ENCODE results near the gene CDKN2AIP. TPM values are rescaled to one million over a fixed set of nuclear protein-coding genes. Genes with fewer than 3 reads are reported as not detected.
A peak's percentile ranks its signal among the peaks of the same experiment; 100 is the strongest.

CDKN2AIP gene
- total and polyA plus RNA-seq, 10 of the 15 experiments (the other 5 are each of a cell fraction or from before 2014, with no cell fraction given) = 6.0 to 22.7 (median 15.9) TPM

- TF ChIP-seq MLLT1 (IDR thresholded peaks at IDR 0.05) = no peak
- no peak for TF ChIP-seq CBX5 (IDR thresholded peaks at IDR 0.05; ENCODE audit: low read depth)
- peak; percentile 69; the same call in 1 of the 2 replicates for TF ChIP-seq YBX1 (IDR thresholded peaks at IDR 0.05)
- no peak for TF ChIP-seq ATF7 (IDR thresholded peaks at IDR 0.05; ENCODE audit: low read depth)
- TF ChIP-seq RUNX3 (IDR thresholded peaks at IDR 0.05; ENCODE audit: low read length) = no peak
Observed at GRCh38 chr4:183407635-183408464, 36.6 kb upstream of the CDKN2AIP start (continued).

- no peaks in the 10 kb centered on the region for H3K79me2 ChIP-seq (ENCODE audit: control insufficient read depth, insufficient read depth, low read length)
- CTCF ChIA-PET = no interaction called here
- H3K36me3 ChIP-seq (ENCODE audit: control insufficient read depth in 2 of 2, insufficient read depth in 2 of 2, low read length in 1 of 2) = no peaks in the 10 kb centered on the region
- ATAC-seq = no peak
- in situ Hi-C loops (cut with MboI) = loop anchor here (10.0 kb wide), 1 partner anchor 334 kb away; no protein-coding TSS in a partner anchor
- SMC1A ChIA-PET (ENCODE audit: uncharacterized antibody, unreplicated experiment) = interaction anchor here (0.6 kb wide), 1 partner anchor 758 kb away, joined by 3 read pairs; no protein-coding TSS in a partner anchor
- intact Hi-C loops (cut with micrococcal nuclease; ENCODE audit: unreplicated experiment) = loop anchor here (10.0 kb wide), 2 partner anchors 334 to 474 kb away; no protein-coding TSS in a partner anchor
- H3K27ac ChIP-seq (ENCODE audit: control insufficient read depth, insufficient read depth) = no peak overlapping the region
- no peaks in the 10 kb centered on the region for H3K4me1 ChIP-seq (ENCODE audit: control insufficient read depth, insufficient read depth, low read length)
- POLR2A ChIA-PET = no interaction called here
- H3K4me2 ChIP-seq (ENCODE audit: control insufficient read depth, insufficient read depth) = no peak overlapping the region
- no peaks in the 10 kb centered on the region for H3K27me3 ChIP-seq (replicated peaks in 1 of 2; ENCODE audit: control insufficient read depth in 2 of 2, insufficient read depth in 2 of 2, low read length in 1 of 2)
- WGBS (ENCODE audit: insufficient coverage, insufficient replicate concordance, low lambda C conversion rate, missing lambda C conversion rate) = 79% methylated on average over 8 of the region's 8 CpGs
- BruUV-seq (replicated peaks) = no TSS peak
- no peak overlapping the region for H2AFZ ChIP-seq (ENCODE audit: control insufficient read depth, low read depth, low read length)
- no peak for DNase-seq (ENCODE audit: low read depth, low spot score)
- TF ChIP-seq KDM1A (IDR thresholded peaks at IDR 0.05; ENCODE audit: borderline replicate concordance) = no peak
- TF ChIP-seq MYC (IDR thresholded peaks at IDR 0.05; ENCODE audit: insufficient read depth, insufficient read length, insufficient replicate concordance, low read length, severe bottlenecking) = no peak
- no peak for TF ChIP-seq IKZF1 (conservative IDR thresholded peaks at IDR 0.05)
- TF ChIP-seq PML (IDR thresholded peaks at IDR 0.05; ENCODE audit: low read length) = no peak
- TF ChIP-seq WRNIP1 (IDR thresholded peaks at IDR 0.05; ENCODE audit: borderline replicate concordance, low read depth, low read length) = no peak
- no peak for TF ChIP-seq RELA (IDR thresholded peaks at IDR 0.05; ENCODE audit: borderline replicate concordance, partially characterized antibody)
- TF ChIP-seq, protein P1, sequence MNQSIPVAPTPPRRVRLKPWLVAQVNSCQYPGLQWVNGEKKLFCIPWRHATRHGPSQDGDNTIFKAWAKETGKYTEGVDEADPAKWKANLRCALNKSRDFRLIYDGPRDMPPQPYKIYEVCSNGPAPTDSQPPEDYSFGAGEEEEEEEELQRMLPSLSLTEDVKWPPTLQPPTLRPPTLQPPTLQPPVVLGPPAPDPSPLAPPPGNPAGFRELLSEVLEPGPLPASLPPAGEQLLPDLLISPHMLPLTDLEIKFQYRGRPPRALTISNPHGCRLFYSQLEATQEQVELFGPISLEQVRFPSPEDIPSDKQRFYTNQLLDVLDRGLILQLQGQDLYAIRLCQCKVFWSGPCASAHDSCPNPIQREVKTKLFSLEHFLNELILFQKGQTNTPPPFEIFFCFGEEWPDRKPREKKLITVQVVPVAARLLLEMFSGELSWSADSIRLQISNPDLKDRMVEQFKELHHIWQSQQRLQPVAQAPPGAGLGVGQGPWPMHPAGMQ (IDR thresholded peaks at IDR 0.05; ENCODE audit: borderline replicate concordance) = no peak
- TF ChIP-seq ETV6 (conservative IDR thresholded peaks at IDR 0.05 in 1 of 2, IDR thresholded peaks at IDR 0.05 in 1 of 2; ENCODE audit: borderline replicate concordance in 1 of 2, low read depth in 1 of 2) = no peak
- no peak for TF ChIP-seq CTCF (IDR thresholded peaks at IDR 0.05 in 2 of 3, conservative IDR thresholded peaks at IDR 0.05 in 1 of 3; ENCODE audit: control insufficient read depth in 2 of 3, extremely low read depth in 1 of 3, insufficient read depth in 1 of 3, low read depth in 3 of 3, low read length in 3 of 3)
- TF ChIP-seq SPI1 (IDR thresholded peaks at IDR 0.05; ENCODE audit: borderline replicate concordance, insufficient read depth, low read depth, low read length) = no peak
- TF ChIP-seq RFX5 (IDR thresholded peaks at IDR 0.05; ENCODE audit: low read depth, low read length) = no peak
- FAIRE-seq = no peak
- no peak overlapping the region for H3K4me3 ChIP-seq
- no peak overlapping the region for H3K9ac ChIP-seq (ENCODE audit: control insufficient read depth, insufficient read depth, low read length)
- H4K20me1 ChIP-seq (ENCODE audit: control insufficient read depth, insufficient read depth) = no peaks in the 10 kb centered on the region
- H3K9me3 ChIP-seq (replicated peaks; ENCODE audit: control insufficient read depth, insufficient read depth, low read length) = no peaks in the 10 kb centered on the region
- RAD21 ChIA-PET (ENCODE audit: unreplicated experiment) = no interaction called here
Observed at GRCh38 chr4:183408796-183409195, 35.6 kb upstream of the CDKN2AIP start.

Data from GM12878 (cell line).